ENCODE measurements around the gene CYB5RL. TPM values are rescaled to one million over a fixed set of nuclear protein-coding genes. Genes with fewer than 3 reads are reported as not detected.

The CYB5RL gene
- total and polyA plus RNA-seq, 2 of the 13 experiments (the other 11 are each of a cell fraction or from before 2014, with no cell fraction given): 3.7 to 5.0 TPM

- Histone ChIP-seq H3K36me3 (replicated peaks in 1 of 2; ENCODE audit: control insufficient read depth in 1 of 2, insufficient read depth in 2 of 2, low read length in 2 of 2) (peaks cover 4 to 6% of the 10 kb centered on the region in 2 experiments; a peak in 1 of 5 replicates), H3K9ac (ENCODE audit: insufficient read depth, low read depth, low read length) (no peak overlapping the region), H3K27me3 (ENCODE audit: control insufficient read depth in 1 of 2, insufficient read depth in 2 of 2, low read length in 2 of 2) (no peaks in the 10 kb centered on the region), H3K79me2 (ENCODE audit: insufficient read depth, low read length) (no peaks in the 10 kb centered on the region), H3K4me1 (ENCODE audit: insufficient read depth, low read length) (no peaks in the 10 kb centered on the region), H3K9me3 (ENCODE audit: low read length) (no peaks in the 10 kb centered on the region), H3K27ac (ENCODE audit: extremely low read length, insufficient read depth, low read length) (no peak overlapping the region), H4K20me1 (ENCODE audit: insufficient read depth, low read length) (no peaks in the 10 kb centered on the region), H3K4me3 (replicated peaks in 1 of 3; ENCODE audit: insufficient read depth in 1 of 3, low read depth in 2 of 3, low read length in 3 of 3) (no peak overlapping the region), H2AFZ (ENCODE audit: low read length) (no peak overlapping the region), H3K4me2 (ENCODE audit: low read depth, low read length) (no peak overlapping the region)
- CTCF ChIA-PET (ENCODE audit: low intra/inter-chr PET ratio, low total read pairs): no interaction called here
- in situ Hi-C loops (cut with HindIII; ENCODE audit: extremely low pct_ligation_motif_present, low pct_unique_long_range_greater_than_20kb): no loop called here
- FAIRE-seq (no peak), ATAC-seq (no peak), DNase-seq (ENCODE audit: low spot score) (no peak)
- TF ChIP-seq ZKSCAN5 (CRISPR knock-in tag; IDR thresholded peaks at IDR 0.05): no peak
- TF ChIP-seq TAF1 (CRISPR knock-in tag; IDR thresholded peaks at IDR 0.05): no peak
- no peak for TF ChIP-seq ZNF207 (IDR thresholded peaks at IDR 0.05; ENCODE audit: borderline replicate concordance)
- TF ChIP-seq ZFP62 (CRISPR knock-in tag; IDR thresholded peaks at IDR 0.05): no peak
- no peak for TF ChIP-seq TSC22D2 (CRISPR knock-in tag; IDR thresholded peaks at IDR 0.05; ENCODE audit: borderline replicate concordance)
- TF ChIP-seq ZBTB2 (CRISPR knock-in tag; IDR thresholded peaks at IDR 0.05; ENCODE audit: low read depth): no peak
- TF ChIP-seq ZBTB44 (CRISPR knock-in tag; IDR thresholded peaks at IDR 0.05): no peak
- no peak for TF ChIP-seq TGIF2 (CRISPR knock-in tag; IDR thresholded peaks at IDR 0.05)
- TF ChIP-seq KMT2A (CRISPR knock-in tag; IDR thresholded peaks at IDR 0.05): no peak
- TF ChIP-seq ZNF549 (CRISPR knock-in tag; IDR thresholded peaks at IDR 0.05): no peak
- no peak for TF ChIP-seq NCOA2 (CRISPR knock-in tag; IDR thresholded peaks at IDR 0.05)
- 96% methylated on average over 8 of the region's 9 CpGs for WGBS (ENCODE audit: low lambda C conversion rate)
- no TSS peak for BruUV-seq (replicated peaks)
- POLR2A ChIA-PET: interaction anchor here (1.4 kb wide), 1 partner anchor 10 kb away, joined by 3 read pairs; the partner anchor contains the start of genes CYB5RL and MRPL37
- intact Hi-C loops (cut with micrococcal nuclease; ENCODE audit: unreplicated experiment): no loop called here
These were observed 9.3 kb downstream of the CYB5RL start for GRCh38 chr1:54190526-54190925.
